K562 (cell line): Measurements from ENCODE around the gene CILP. TPM values are rescaled to one million over a fixed set of nuclear protein-coding genes. Genes with fewer than 3 reads are reported as not detected.

Experiments used
- ATAC-seq: fragments of 200-7000 bp; cut with Tn5 transposase; 3 replicates; pipeline ENCODE4 v1.9.1; 2020; ENCODE audit warnings: moderate library complexity
- BruUV-seq: library from RNA; stranded (reverse); fragments of 400-500 nt; replicated peaks from 2 replicates; lab custom pipeline; 2021; lab: Mats Ljungman, UMichigan
- CTCF ChIA-PET: fragments of 300-600 bp; formaldehyde crosslinking; extraction: SDS; loops from one replicate; lab custom pipeline; 2021; ENCODE audit warnings: low intra/inter-chr PET ratio; lab: Yijun Ruan, JAX
- POLR2A ChIA-PET: fragments of 300-600, 350-650 bp; sonication (Branson Sonifier 250); formaldehyde crosslinking; extraction: SDS; loops from one replicate; lab custom pipeline; 2021; ENCODE audit warnings: antibody characterized with exemption, inconsistent platforms; lab: Yijun Ruan, JAX
- DNase-seq, 4 experiments: peaks; one replicate each; pipeline versions ENCODE4 v3.0.0 to v3.0.0-alpha.2; 2011 to 2018; ENCODE audit warnings: low spot score in 3 of 4, mixed read lengths in 3 of 4; ENCODE audit errors: extremely low read depth in 1 of 4
- FAIRE-seq: peaks from 2 replicates; lab custom pipeline; 2011; peaks lifted over from hg19 to GRCh38; lab: Jason Lieb, UNC
- H2AFZ ChIP-seq: 2 replicates; pipeline ENCODE4 v1.6.0; 2011; ENCODE audit warnings: low read depth, low read length, control low read depth, inconsistent platforms
- H3K27ac ChIP-seq: fragments of 200-600 bp; 3 replicates; pipeline ENCODE4 v1.8.0; 2011; ENCODE audit warnings: low read depth, mild to moderate bottlenecking, control low read depth, inconsistent platforms, low read length, moderate library complexity, mixed read lengths; ENCODE audit errors: extremely low read depth
- H3K27me3 ChIP-seq, 2 experiments: fragments of 300-600 bp in 1 of 2; 2 replicates in 1 of 2; 3 replicates in 1 of 2; pipeline versions ENCODE4 v1.6.0 to v1.8.0; 2011; ENCODE audit warnings: inconsistent platforms in 2 of 2, low read length in 2 of 2, mild to moderate bottlenecking in 1 of 2, mixed read lengths in 1 of 2, moderate library complexity in 1 of 2; ENCODE audit not compliant: control insufficient read depth in 2 of 2, insufficient read depth in 2 of 2
- H3K36me3 ChIP-seq: fragments of 300-600 bp; 3 replicates; pipeline ENCODE4 v1.8.0; 2011; ENCODE audit warnings: mild to moderate bottlenecking, low read length, inconsistent platforms; ENCODE audit not compliant: control insufficient read depth, insufficient read depth
- H3K4me1 ChIP-seq, 2 experiments: fragments of 200-600 bp in 1 of 2; replicated peaks in 1 of 2; 2 replicates in 1 of 2; 3 replicates in 1 of 2; pipeline versions ENCODE4 v1.5.1 to v1.8.0; 2011; ENCODE audit warnings: inconsistent platforms in 2 of 2, low read length in 2 of 2, mild to moderate bottlenecking in 1 of 2, mixed read lengths in 1 of 2, moderate library complexity in 1 of 2; ENCODE audit not compliant: control insufficient read depth in 2 of 2, insufficient read depth in 2 of 2
- H3K4me2 ChIP-seq: 2 replicates; pipeline ENCODE4 v1.6.1; 2011; ENCODE audit warnings: low read length, control low read depth, inconsistent platforms, mixed read lengths; ENCODE audit not compliant: insufficient read depth
- H3K4me3 ChIP-seq: fragments of 200-600 bp; sonication (generic), shearing (Covaris generic); 2 replicates; pipeline ENCODE4 v1.5.1; 2016; ENCODE audit warnings: control low read depth, inconsistent platforms
- H3K79me2 ChIP-seq: fragments of 200-600 bp; 3 replicates; pipeline ENCODE4 v1.8.0; 2011; ENCODE audit warnings: low read length, inconsistent platforms; ENCODE audit not compliant: control insufficient read depth, insufficient read depth
- H3K9ac ChIP-seq, 2 experiments: 2 replicates each; pipeline versions ENCODE4 v1.6.0 to v1.6.1; 2011; ENCODE audit warnings: low read depth in 2 of 2, low read length in 2 of 2, control low read depth in 1 of 2, inconsistent platforms in 1 of 2, mild to moderate bottlenecking in 1 of 2, mixed read lengths in 1 of 2; ENCODE audit not compliant: insufficient read depth in 1 of 2
- H3K9me1 ChIP-seq: one replicate; pipeline ENCODE4 v1.6.0; 2011; ENCODE audit warnings: inconsistent platforms, mild to moderate bottlenecking, low read length, moderate library complexity; ENCODE audit not compliant: control insufficient read depth, insufficient read depth
- H3K9me3 ChIP-seq: replicated peaks from 2 replicates; pipeline ENCODE4 v1.5.1; 2011; ENCODE audit warnings: low read depth, low read length, inconsistent platforms; ENCODE audit not compliant: control insufficient read depth, insufficient read depth
- H4K20me1 ChIP-seq: replicated peaks from 2 replicates; pipeline ENCODE4 v1.6.1; 2011; ENCODE audit warnings: low read length, inconsistent platforms, mixed read lengths; ENCODE audit not compliant: control insufficient read depth, insufficient read depth
- CXXC5 ChIP-seq: fragments of 250-450 bp; sonication (Bioruptor Pico); IDR thresholded peaks from 2 replicates; pipeline ENCODE4 v1.8.0; 2022; ENCODE audit warnings: inconsistent platforms, mild to moderate bottlenecking, moderate library complexity
- ESRRB ChIP-seq: fragments of 250-450 bp; sonication (Bioruptor Pico); IDR thresholded peaks from 2 replicates; pipeline ENCODE4 v1.5.0; 2020; ENCODE audit warnings: mild to moderate bottlenecking, moderate library complexity, borderline replicate concordance
- NCOA6 ChIP-seq: fragments of 450-650 bp; IDR thresholded peaks from 2 replicates; pipeline ENCODE4 v1.6.1; 2017; ENCODE audit warnings: mild to moderate bottlenecking
- NKRF ChIP-seq: fragments of 450-650 bp; IDR thresholded peaks from 2 replicates; pipeline ENCODE4 v1.6.1; 2016; ENCODE audit warnings: borderline replicate concordance
- SETDB1 ChIP-seq: IDR thresholded peaks from one replicate; pipeline ENCODE4 v1.6.1; 2012; ENCODE audit warnings: low read length, control low read depth, inconsistent platforms
- ZFX ChIP-seq: sonication (generic); formaldehyde crosslinking; IDR thresholded peaks from 2 replicates; pipeline ENCODE4 v1.8.0; 2022; ENCODE audit warnings: mild to moderate bottlenecking, missing genetic modification reagents, moderate library complexity
- ZNF197 ChIP-seq: fragments of 200-800 bp; sonication (Bioruptor generic); IDR thresholded peaks from 2 replicates; pipeline ENCODE4 v1.6.1; 2016; ENCODE audit warnings: low read depth, missing genetic modification characterization, missing compliant biosample characterization
- ZNF23 ChIP-seq: fragments of 250-450 bp; sonication (Bioruptor Pico); IDR thresholded peaks from 2 replicates; pipeline ENCODE4 v1.4.0; 2020; ENCODE audit warnings: mild to moderate bottlenecking
- ZNF274 ChIP-seq: IDR thresholded peaks from 2 replicates; pipeline ENCODE4 v1.6.1; 2011; ENCODE audit warnings: low read depth, mild to moderate bottlenecking, low read length, moderate library complexity, borderline replicate concordance
- WGBS: fragments of 100-300 bp; shearing (Covaris generic); methylation state at CpG from one replicate; pipeline ENCODE4 v1.1.6; 2016; ENCODE audit warnings: low coverage, mixed read lengths; ENCODE audit not compliant: insufficient coverage; ENCODE audit errors: missing lambda C conversion rate; 5-methylcytosine and 5-hydroxymethylcytosine counted together
- in situ Hi-C: fragments of 300-500 bp; cut with MboI; formaldehyde crosslinking; loops from 4 replicates; pipeline ENCODE4 v1.15.0; 2018; ENCODE audit warnings: inconsistent platforms, mixed read lengths
- intact Hi-C: fragments of 100-400 bp; cut with micrococcal nuclease; formaldehyde crosslinking; loops from 2 replicates; pipeline ENCODE4 v1.14.2; 2022
- polyA plus RNA-seq, 8 experiments: library from polyadenylated mRNA; depleted of rRNA in 4 of 8; stranded (reverse) in 5 of 8; unstranded in 3 of 8; fragments of >200 nt; fragmentation: Nextera tagmentation in 2 of 8; fragmentation: Illumina TruSeq in 1 of 8; extraction: Ambion mirVana in 2 of 8; extraction: Trizol in 1 of 8; gene quantifications; 2 replicates each; pipeline versions ENCODE4 v1.2.1 to v1.2.3, GENCODE V29; 2011 to 2014; ENCODE audit warnings: inconsistent platforms in 1 of 8, missing spikeins in 1 of 8
- total RNA-seq, 7 experiments: library from RNA; depleted of rRNA in 6 of 7; stranded (reverse); fragments of >200 nt in 6 of 7; fragmentation: Illumina TruSeq in 2 of 7; extraction: Trizol in 2 of 7; gene quantifications; 2 replicates each; pipeline versions ENCODE4 v1.2.1 to v1.2.3, GENCODE V29; 2011 to 2021; ENCODE audit warnings: low replicate concordance in 1 of 7
- TF ChIP-seq, protein P1 (sequence below): fragments of 450-650 bp; conservative IDR thresholded peaks from 2 replicates; pipeline ENCODE4 v1.6.1; 2016; ENCODE audit warnings: missing genetic modification characterization, low read depth, mild to moderate bottlenecking, control low read depth, missing compliant biosample characterization

CILP gene
- total and polyA plus RNA-seq, 9 of the 15 experiments (the other 6 are each of a cell fraction or from before 2014, with no cell fraction given) = 0.03 TPM; not detected in 8

- Histone ChIP-seq H3K9me1 (no peaks in the 10 kb centered on the region), H3K27me3 (no peaks in the 10 kb centered on the region), H3K36me3 (peaks cover 81% of the 10 kb centered on the region; the same call in 2 of the 3 replicates), H3K79me2 (peaks cover 16% of the 10 kb centered on the region), H3K9ac (no peak overlapping the region), H4K20me1 (no peaks in the 10 kb centered on the region), H2AFZ (no peak overlapping the region), H3K4me1 (no peaks in the 10 kb centered on the region), H3K4me3 (no peak overlapping the region), H3K9me3 (no peaks in the 10 kb centered on the region), H3K4me2 (no peak overlapping the region), H3K27ac (no peak overlapping the region)
- peak; percentile 11 for FAIRE-seq
- no peak for ATAC-seq
- POLR2A ChIA-PET = no interaction called here
- DNase-seq = no peak
- 85% methylated on average over 5 of the region's 5 CpGs for WGBS
- TF ChIP-seq, protein P1, sequence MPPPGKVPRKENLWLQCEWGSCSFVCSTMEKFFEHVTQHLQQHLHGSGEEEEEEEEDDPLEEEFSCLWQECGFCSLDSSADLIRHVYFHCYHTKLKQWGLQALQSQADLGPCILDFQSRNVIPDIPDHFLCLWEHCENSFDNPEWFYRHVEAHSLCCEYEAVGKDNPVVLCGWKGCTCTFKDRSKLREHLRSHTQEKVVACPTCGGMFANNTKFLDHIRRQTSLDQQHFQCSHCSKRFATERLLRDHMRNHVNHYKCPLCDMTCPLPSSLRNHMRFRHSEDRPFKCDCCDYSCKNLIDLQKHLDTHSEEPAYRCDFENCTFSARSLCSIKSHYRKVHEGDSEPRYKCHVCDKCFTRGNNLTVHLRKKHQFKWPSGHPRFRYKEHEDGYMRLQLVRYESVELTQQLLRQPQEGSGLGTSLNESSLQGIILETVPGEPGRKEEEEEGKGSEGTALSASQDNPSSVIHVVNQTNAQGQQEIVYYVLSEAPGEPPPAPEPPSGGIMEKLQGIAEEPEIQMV (tag) = no peak
- TF ChIP-seq ZNF197 = no peak
- TF ChIP-seq ZNF274 = no peak
- no peak for TF ChIP-seq ESRRB (CRISPR knock-in tag)
- no peak for TF ChIP-seq ZFX (CRISPR knock-in tag)
- no peak for TF ChIP-seq NKRF
- TF ChIP-seq NCOA6 = no peak
- TF ChIP-seq ZNF23 (CRISPR knock-in tag) = no peak
- TF ChIP-seq SETDB1 = no peak
- no peak for TF ChIP-seq CXXC5
- CTCF ChIA-PET = no interaction called here
- intact Hi-C loops (no loop called here), in situ Hi-C loops (no loop called here)
- no TSS peak for BruUV-seq
Observed at GRCh38 chr15:65175511-65175910, 35.8 kb downstream of the CILP start.
